Mesendoderm (in vitro differentiated cells): ENCODE data around the gene GRIFIN.

Experiments
- DNase-seq: peaks from one replicate; pipeline ENCODE4 v3.0.0; 2013
- H2AK5ac ChIP-seq: 2 replicates; pipeline ENCODE4 v1.6.1; 2013; ENCODE audit warnings: low read length, inconsistent platforms
- H2BK120ac ChIP-seq: 2 replicates; pipeline ENCODE4 v1.6.1; 2013; ENCODE audit warnings: low read depth, mild to moderate bottlenecking, low read length, moderate library complexity, mixed read lengths
- H2BK15ac ChIP-seq: replicated peaks from 2 replicates; pipeline ENCODE4 v1.6.1; 2013; ENCODE audit warnings: low read depth, mild to moderate bottlenecking, moderate library complexity
- H2BK5ac ChIP-seq: 2 replicates; pipeline ENCODE4 v1.6.1; 2013; ENCODE audit warnings: low read length, inconsistent platforms
- H3K18ac ChIP-seq: 2 replicates; pipeline ENCODE4 v1.6.1; 2013; ENCODE audit warnings: mild to moderate bottlenecking, low read length, mixed read lengths
- H3K23ac ChIP-seq: one replicate; pipeline ENCODE4 v1.6.1; 2013; ENCODE audit warnings: low read length
- H3K27ac ChIP-seq: 2 replicates; pipeline ENCODE4 v1.5.1; 2013; ENCODE audit warnings: low read depth, mild to moderate bottlenecking, inconsistent platforms, low read length, moderate library complexity
- H3K27me3 ChIP-seq: 2 replicates; pipeline ENCODE4 v1.6.1; 2013; ENCODE audit warnings: low read length, control low read depth, mild to moderate bottlenecking, inconsistent platforms; ENCODE audit not compliant: insufficient read depth, poor library complexity
- H3K36me3 ChIP-seq: 2 replicates; pipeline ENCODE4 v1.6.1; 2013; ENCODE audit warnings: low read length, inconsistent platforms; ENCODE audit not compliant: control insufficient read depth, insufficient read depth
- H3K4ac ChIP-seq: one replicate; pipeline ENCODE4 v1.6.1; 2013; ENCODE audit warnings: low read depth, mild to moderate bottlenecking, low read length, moderate library complexity
- H3K4me1 ChIP-seq: 2 replicates; pipeline ENCODE4 v1.6.1; 2013; ENCODE audit warnings: low read depth, low read length, inconsistent platforms; ENCODE audit not compliant: control insufficient read depth
- H3K4me2 ChIP-seq: 2 replicates; pipeline ENCODE4 v1.6.1; 2013; ENCODE audit warnings: low read length
- H3K4me3 ChIP-seq: 2 replicates; pipeline ENCODE4 v1.5.1; 2013; ENCODE audit warnings: mild to moderate bottlenecking, low read length
- H3K56ac ChIP-seq: one replicate; pipeline ENCODE4 v1.6.1; 2013; ENCODE audit warnings: low read length
- H3K79me1 ChIP-seq: 2 replicates; pipeline ENCODE4 v1.6.1; 2013; ENCODE audit warnings: low read length, inconsistent platforms
- H3K79me2 ChIP-seq: 2 replicates; pipeline ENCODE4 v1.6.1; 2013; ENCODE audit warnings: mild to moderate bottlenecking, low read length; ENCODE audit not compliant: control insufficient read depth, insufficient read depth
- H3K9ac ChIP-seq: 2 replicates; pipeline ENCODE4 v1.6.1; 2013; ENCODE audit warnings: low read length, inconsistent platforms
- H4K5ac ChIP-seq: one replicate; pipeline ENCODE4 v1.6.1; 2013; ENCODE audit warnings: low read length
- H4K8ac ChIP-seq: one replicate; pipeline ENCODE4 v1.6.1; 2013; ENCODE audit warnings: low read depth, mild to moderate bottlenecking, control low read depth, low read length, moderate library complexity
- WGBS: extraction: QIAGEN DNeasy Blood & Tissue Kit; methylation state at CpG from one replicate; pipeline ENCODE4 v1.1.7; 2013; ENCODE audit warnings: low lambda C conversion rate, missing lambda C conversion rate; ENCODE audit not compliant: insufficient coverage; ENCODE audit errors: extremely low coverage; 5-methylcytosine and 5-hydroxymethylcytosine counted together

Gene GRIFIN

GRCh38 chr7:2514473-2515423, 38.5 kb upstream of the GRIFIN start:
- Histone ChIP-seq H3K4me1 (peaks cover 11% of the 10 kb centered on the region), H2AK5ac (no peak overlapping the region), H3K56ac (no peak overlapping the region), H3K79me2 (no peaks in the 10 kb centered on the region), H3K18ac (no peak overlapping the region), H3K36me3 (no peaks in the 10 kb centered on the region), H3K27ac (no peak overlapping the region), H3K4me2 (no peak overlapping the region), H3K4ac (no peak overlapping the region), H3K79me1 (no peaks in the 10 kb centered on the region), H2BK15ac (no peak overlapping the region), H4K5ac (no peak overlapping the region), H4K8ac (no peak overlapping the region), H2BK120ac (no peak overlapping the region), H3K27me3 (no peaks in the 10 kb centered on the region), H2BK5ac (no peak overlapping the region), H3K9ac (no peak overlapping the region), H3K23ac (no peak overlapping the region), H3K4me3 (no peak overlapping the region)
- DNase-seq = no peak
- no CpG with 5 or more reads among the region's 9 CpGs for WGBS

GRCh38 chr7:2513702-2514101, 37.5 kb upstream of the GRIFIN start:
- H3K36me3 ChIP-seq = no peaks in the 10 kb centered on the region
- no peak overlapping the region for H2BK120ac ChIP-seq
- WGBS = no CpG with 5 or more reads among the region's 7 CpGs
- H3K4me2 ChIP-seq = no peak overlapping the region
- no peak overlapping the region for H3K27ac ChIP-seq
- H3K4ac ChIP-seq = no peak overlapping the region
- H3K23ac ChIP-seq = no peak overlapping the region
- no peak overlapping the region for H2BK15ac ChIP-seq
- H3K79me1 ChIP-seq = no peaks in the 10 kb centered on the region
- no peak overlapping the region for H2BK5ac ChIP-seq
- H3K9ac ChIP-seq = no peak overlapping the region
- DNase-seq = no peak
- H3K79me2 ChIP-seq = no peaks in the 10 kb centered on the region
- H4K8ac ChIP-seq = no peak overlapping the region
- H3K27me3 ChIP-seq = no peaks in the 10 kb centered on the region
- no peak overlapping the region for H3K56ac ChIP-seq
- no peak overlapping the region for H4K5ac ChIP-seq
- H3K4me1 ChIP-seq = peaks cover 11% of the 10 kb centered on the region
- no peak overlapping the region for H2AK5ac ChIP-seq
- H3K4me3 ChIP-seq = no peak overlapping the region
- no peak overlapping the region for H3K18ac ChIP-seq

- H3K23ac ChIP-seq = no peak overlapping the region
- H3K4me3 ChIP-seq = no peak overlapping the region
- H3K36me3 ChIP-seq = no peaks in the 10 kb centered on the region
- WGBS = no CpG with 5 or more reads among the region's 3 CpGs
- H3K4me2 ChIP-seq = no peak overlapping the region
- H2BK120ac ChIP-seq = no peak overlapping the region
- no peaks in the 10 kb centered on the region for H3K79me2 ChIP-seq
- no peak for DNase-seq
- no peak overlapping the region for H4K8ac ChIP-seq
- no peak overlapping the region for H3K56ac ChIP-seq
- H2AK5ac ChIP-seq = no peak overlapping the region
- H3K27ac ChIP-seq = no peak overlapping the region
- H3K27me3 ChIP-seq = no peaks in the 10 kb centered on the region
- H3K79me1 ChIP-seq = no peaks in the 10 kb centered on the region
- H3K9ac ChIP-seq = no peak overlapping the region
- no peak overlapping the region for H4K5ac ChIP-seq
- no peak overlapping the region for H2BK15ac ChIP-seq
- H3K4me1 ChIP-seq = peaks cover 3% of the 10 kb centered on the region
- no peak overlapping the region for H2BK5ac ChIP-seq
- H3K18ac ChIP-seq = no peak overlapping the region
- no peak overlapping the region for H3K4ac ChIP-seq
Measured at GRCh38 chr7:2512713-2513112, 36.5 kb upstream of the GRIFIN start.

GRCh38 chr7:2512179-2512661, 36.0 kb upstream of the GRIFIN start:
- Histone ChIP-seq H4K8ac (no peak overlapping the region), H3K23ac (no peak overlapping the region), H2AK5ac (no peak overlapping the region), H3K36me3 (no peaks in the 10 kb centered on the region), H3K56ac (no peak overlapping the region), H3K4me1 (no peaks in the 10 kb centered on the region), H3K79me1 (no peaks in the 10 kb centered on the region), H4K5ac (no peak overlapping the region), H3K9ac (no peak overlapping the region), H3K18ac (no peak overlapping the region), H2BK15ac (no peak overlapping the region), H2BK5ac (no peak overlapping the region), H3K79me2 (no peaks in the 10 kb centered on the region), H2BK120ac (no peak overlapping the region), H3K27ac (no peak overlapping the region), H3K4me3 (no peak overlapping the region), H3K4ac (no peak overlapping the region), H3K4me2 (no peak overlapping the region), H3K27me3 (no peaks in the 10 kb centered on the region)
- DNase-seq = no peak
- no CpG with 5 or more reads among the region's 12 CpGs for WGBS

GRCh38 chr7:2511769-2512168, 35.6 kb upstream of the GRIFIN start:
- Histone ChIP-seq H2BK15ac (no peak overlapping the region), H2AK5ac (no peak overlapping the region), H3K9ac (no peak overlapping the region), H4K5ac (no peak overlapping the region), H3K79me2 (no peaks in the 10 kb centered on the region), H3K36me3 (no peaks in the 10 kb centered on the region), H3K4me2 (no peak overlapping the region), H2BK5ac (no peak overlapping the region), H3K56ac (no peak overlapping the region), H3K4me3 (no peak overlapping the region), H4K8ac (no peak overlapping the region), H3K27ac (no peak overlapping the region), H3K79me1 (no peaks in the 10 kb centered on the region), H2BK120ac (no peak overlapping the region), H3K18ac (no peak overlapping the region), H3K4me1 (no peaks in the 10 kb centered on the region), H3K27me3 (no peaks in the 10 kb centered on the region), H3K4ac (no peak overlapping the region), H3K23ac (no peak overlapping the region)
- WGBS = no CpG with 5 or more reads among the region's 18 CpGs
- DNase-seq = no peak
